IMR-90 (cell line): Measurements from ENCODE around the gene CPAMD8. TPM values are rescaled to one million over a fixed set of nuclear protein-coding genes. Genes with fewer than 3 reads are reported as not detected.

Experiments
- ATAC-seq: fragments of 200-7000 bp; cut with Tn5 transposase; 2 replicates; pipeline ENCODE4 v1.9.1; 2020; ENCODE audit warnings: low read depth, mild to moderate bottlenecking, moderate library complexity
- BruUV-seq: library from RNA; stranded (reverse); fragments of 400-500 nt; replicated peaks from 2 replicates; lab custom pipeline; 2021; lab: Mats Ljungman, UMichigan
- CTCF ChIA-PET: fragments of 300-600 bp; formaldehyde crosslinking; extraction: SDS; loops from one replicate; lab custom pipeline; 2021; ENCODE audit warnings: antibody characterized with exemption; lab: Yijun Ruan, JAX
- POLR2A ChIA-PET: fragments of 300-600 bp; sonication (Branson Sonifier 250); formaldehyde crosslinking; loops from one replicate; lab custom pipeline; 2022; ENCODE audit warnings: antibody characterized with exemption; ENCODE audit not compliant: unreplicated experiment; lab: Charles Lee
- DNase-seq: peaks from one replicate; pipeline ENCODE4 v3.0.0; 2013
- H2AFZ ChIP-seq: replicated peaks from 2 replicates; pipeline ENCODE3; 2013; ENCODE audit warnings: low read length, mild to moderate bottlenecking; ENCODE audit not compliant: poor library complexity
- H2AK5ac ChIP-seq: 2 replicates; pipeline ENCODE4 v1.6.1; 2013; ENCODE audit warnings: low read depth, low read length, inconsistent platforms
- H2AK9ac ChIP-seq: replicated peaks from 2 replicates; pipeline ENCODE3; 2013; ENCODE audit warnings: mild to moderate bottlenecking, low read depth, low read length, moderate library complexity; ENCODE audit not compliant: poor library complexity
- H2BK120ac ChIP-seq: 2 replicates; pipeline ENCODE4 v1.6.1; 2013; ENCODE audit warnings: low read depth, low read length, inconsistent platforms
- H2BK15ac ChIP-seq: 3 replicates; pipeline ENCODE4 v1.6.1; 2013; ENCODE audit warnings: low read depth, low read length, inconsistent platforms
- H2BK20ac ChIP-seq: 2 replicates; pipeline ENCODE4 v1.6.1; 2013; ENCODE audit warnings: low read depth, mild to moderate bottlenecking, inconsistent platforms, low read length, moderate library complexity
- H2BK5ac ChIP-seq: 2 replicates; pipeline ENCODE4 v1.6.1; 2013; ENCODE audit warnings: mild to moderate bottlenecking, low read depth, low read length, inconsistent platforms; ENCODE audit not compliant: poor library complexity, severe bottlenecking
- H3K14ac ChIP-seq: replicated peaks from 2 replicates; pipeline ENCODE4 v1.6.1; 2013; ENCODE audit warnings: low read depth, low read length, inconsistent platforms
- H3K18ac ChIP-seq: 2 replicates; pipeline ENCODE4 v1.6.1; 2013; ENCODE audit warnings: low read depth, low read length, control low read depth
- H3K23ac ChIP-seq: 2 replicates; pipeline ENCODE4 v1.6.1; 2013; ENCODE audit warnings: low read depth, low read length, inconsistent platforms
- H3K27ac ChIP-seq: 2 replicates; pipeline ENCODE4 v1.5.1; 2013; ENCODE audit warnings: mild to moderate bottlenecking, control low read depth, low read length; ENCODE audit not compliant: insufficient read depth
- H3K27me3 ChIP-seq: 2 replicates; pipeline ENCODE4 v1.6.1; 2013; ENCODE audit warnings: low read length; ENCODE audit not compliant: control insufficient read depth, insufficient read depth
- H3K36me3 ChIP-seq: 2 replicates; pipeline ENCODE4 v1.6.1; 2013; ENCODE audit warnings: low read length, mixed read lengths; ENCODE audit not compliant: control insufficient read depth, insufficient read depth
- H3K4ac ChIP-seq: 2 replicates; pipeline ENCODE4 v1.6.1; 2013; ENCODE audit warnings: low read depth, low read length, inconsistent platforms
- H3K4me1 ChIP-seq: 2 replicates; pipeline ENCODE4 v1.6.1; 2013; ENCODE audit warnings: low read length, mixed read lengths; ENCODE audit not compliant: control insufficient read depth, insufficient read depth
- H3K4me2 ChIP-seq: 2 replicates; pipeline ENCODE4 v1.6.1; 2013; ENCODE audit warnings: low read depth, mild to moderate bottlenecking, control low read depth, low read length, moderate library complexity
- H3K4me3 ChIP-seq: 2 replicates; pipeline ENCODE4 v1.5.1; 2013; ENCODE audit warnings: low read depth, mild to moderate bottlenecking, control low read depth, low read length, moderate library complexity; ENCODE audit not compliant: insufficient read depth
- H3K56ac ChIP-seq: 2 replicates; pipeline ENCODE4 v1.6.1; 2013; ENCODE audit warnings: low read length, inconsistent platforms; ENCODE audit not compliant: insufficient read depth; ENCODE audit errors: extremely low read depth
- H3K79me1 ChIP-seq, 2 experiments: 2 replicates each; pipeline ENCODE4 v1.6.1; 2013; ENCODE audit warnings: low read length in 2 of 2, inconsistent platforms in 1 of 2, low read depth in 1 of 2
- H3K9ac ChIP-seq: 2 replicates; pipeline ENCODE4 v1.6.1; 2013; ENCODE audit warnings: low read depth, low read length, control low read depth
- H3K9me1 ChIP-seq: 2 replicates; pipeline ENCODE4 v1.6.1; 2013; ENCODE audit warnings: low read length, inconsistent platforms; ENCODE audit not compliant: insufficient read depth
- H3K9me3 ChIP-seq: 2 replicates; pipeline ENCODE4 v1.6.1; 2013; ENCODE audit warnings: low read length; ENCODE audit not compliant: control insufficient read depth, insufficient read depth
- H4K20me1 ChIP-seq: 2 replicates; pipeline ENCODE4 v1.6.1; 2013; ENCODE audit warnings: low read length, inconsistent platforms; ENCODE audit not compliant: insufficient read depth
- H4K5ac ChIP-seq: 2 replicates; pipeline ENCODE4 v1.6.1; 2013; ENCODE audit warnings: mild to moderate bottlenecking, low read depth, low read length, control low read depth
- H4K8ac ChIP-seq, 2 experiments: 2 replicates each; pipeline ENCODE4 v1.6.1; 2013; ENCODE audit warnings: low read depth in 2 of 2, low read length in 2 of 2, control low read depth in 1 of 2, inconsistent platforms in 1 of 2
- H4K91ac ChIP-seq: 2 replicates; pipeline ENCODE4 v1.6.1; 2013; ENCODE audit warnings: low read depth, low read length, inconsistent platforms; ENCODE audit not compliant: insufficient read depth
- BHLHE40 ChIP-seq: fragments of 150-350 bp; IDR thresholded peaks from 2 replicates; pipeline ENCODE4 v1.6.1; 2016; ENCODE audit warnings: mild to moderate bottlenecking, low read depth, low read length
- CEBPB ChIP-seq: IDR thresholded peaks from 2 replicates; pipeline ENCODE4 v1.6.1; 2012; ENCODE audit warnings: low read depth, low read length, improper control_type of control experiment
- CHD1 ChIP-seq: IDR thresholded peaks from 2 replicates; pipeline ENCODE4 v1.6.1; 2012; ENCODE audit warnings: low read depth, low read length, improper control_type of control experiment
- FOS ChIP-seq: fragments of 150-350 bp; IDR thresholded peaks from 2 replicates; pipeline ENCODE4 v1.6.1; 2016; ENCODE audit warnings: low read depth, low read length
- MAFK ChIP-seq: IDR thresholded peaks from 2 replicates; pipeline ENCODE4 v1.6.1; 2012; ENCODE audit warnings: low read depth, low read length, improper control_type of control experiment
- MAZ ChIP-seq: IDR thresholded peaks from 2 replicates; pipeline ENCODE4 v1.6.1; 2012; ENCODE audit warnings: low read depth, mild to moderate bottlenecking, low read length, improper control_type of control experiment, moderate library complexity, borderline replicate concordance
- MXI1 ChIP-seq: IDR thresholded peaks from 2 replicates; pipeline ENCODE4 v1.6.1; 2012; ENCODE audit warnings: low read depth, mild to moderate bottlenecking, low read length, moderate library complexity, borderline replicate concordance
- NFE2L2 ChIP-seq: fragments of 150-350 bp; IDR thresholded peaks from 2 replicates; pipeline ENCODE4 v1.6.1; 2016; ENCODE audit warnings: low read depth, mild to moderate bottlenecking, low read length
- POLR2A ChIP-seq: IDR thresholded peaks from 2 replicates; pipeline ENCODE4 v1.6.1; 2012; ENCODE audit warnings: mild to moderate bottlenecking, low read depth, low read length
- RAD21 ChIP-seq: IDR thresholded peaks from 2 replicates; pipeline ENCODE4 v1.6.1; 2012; ENCODE audit warnings: low read length, improper control_type of control experiment
- RCOR1 ChIP-seq: IDR thresholded peaks from 2 replicates; pipeline ENCODE4 v1.6.1; 2012; ENCODE audit warnings: mild to moderate bottlenecking, low read length, improper control_type of control experiment; ENCODE audit not compliant: insufficient replicate concordance
- RFX5 ChIP-seq: IDR thresholded peaks from 2 replicates; pipeline ENCODE4 v1.8.0; 2012; ENCODE audit warnings: low read depth, mild to moderate bottlenecking, low read length, moderate library complexity
- SMC3 ChIP-seq: fragments of 150-350 bp; IDR thresholded peaks from 2 replicates; pipeline ENCODE4 v1.6.1; 2016; ENCODE audit warnings: low read depth, mild to moderate bottlenecking, antibody characterized with exemption, low read length, moderate library complexity
- WGBS, 2 experiments: methylation state at CpG; one replicate each; pipeline versions ENCODE4 v1.1.5 to v1.1.7; 2013; ENCODE audit warnings: missing lambda C conversion rate in 2 of 2; ENCODE audit not compliant: insufficient read length in 1 of 2; ENCODE audit errors: extremely low coverage in 2 of 2; 5-methylcytosine and 5-hydroxymethylcytosine counted together
- dilution Hi-C: fragments of 300-500 bp; cut with HindIII; formaldehyde crosslinking; loops from one replicate; pipeline ENCODE4 v1.14.3; 2018; ENCODE audit warnings: low sequenced_read_pairs; ENCODE audit not compliant: unreplicated experiment
- in situ Hi-C: fragments of 300-500 bp; cut with MboI; formaldehyde crosslinking; loops from 3 replicates; pipeline ENCODE4 v1.14.3; 2019; ENCODE audit warnings: low sequenced_read_pairs, inconsistent platforms, mixed read lengths
- intact Hi-C: fragments of 100-400 bp; cut with micrococcal nuclease; formaldehyde crosslinking; loops from 2 replicates; pipeline ENCODE4 v1.10.0; 2022
- polyA plus RNA-seq, 3 experiments: library from polyadenylated mRNA; depleted of rRNA; stranded (reverse); fragments of >200 nt; gene quantifications; 2 replicates each; pipeline ENCODE4 v1.2.3, GENCODE V29; 2012; ENCODE audit warnings: low replicate concordance in 1 of 3
- total RNA-seq: library from RNA; depleted of rRNA; stranded (reverse); fragments of >200 nt; gene quantifications from 2 replicates; pipeline ENCODE4 v1.2.3, GENCODE V29; 2012
- TF ChIP-seq, protein P1 (sequence below): fragments of 150-350 bp; IDR thresholded peaks from 2 replicates; pipeline ENCODE4 v1.6.1; 2016; ENCODE audit warnings: low read depth, mild to moderate bottlenecking, low read length, moderate library complexity, borderline replicate concordance
- TF ChIP-seq, protein P2 (sequence below): fragments of 150-350 bp; IDR thresholded peaks from 2 replicates; pipeline ENCODE4 v1.6.1; 2017; ENCODE audit warnings: mild to moderate bottlenecking, antibody characterized with exemption, low read length, low read depth

The CPAMD8 gene
- total and polyA plus RNA-seq, 2 of the 4 experiments (the other 2 are of a cell fraction), result 0.36 to 0.79 TPM

DNA sequence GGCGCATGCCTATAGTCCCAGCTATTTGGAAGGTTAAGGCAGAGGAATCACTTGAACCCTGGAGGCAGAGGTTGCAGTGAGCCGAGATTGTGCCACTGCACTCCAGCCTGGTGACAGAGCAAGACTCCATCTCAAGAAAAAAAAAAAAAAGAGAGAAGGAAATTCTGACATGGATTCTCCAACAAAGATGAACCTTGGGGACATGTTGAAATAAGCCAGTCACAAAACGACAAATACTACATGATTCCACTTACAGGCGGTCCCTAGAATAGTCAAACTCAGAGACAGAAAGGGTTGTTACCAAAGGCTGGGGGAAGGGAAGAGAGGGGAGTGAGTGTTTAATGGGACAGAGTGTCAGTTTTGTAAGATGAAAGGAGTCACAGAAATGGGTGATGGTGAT, 71.4 kb downstream of the CPAMD8 start:
- no TSS peak for BruUV-seq
- no peak overlapping the region for H3K14ac ChIP-seq

More for the DNA sequence above, 71.4 kb downstream of the CPAMD8 start:
- Histone ChIP-seq H3K27ac (no peak overlapping the region), H2BK5ac (no peak overlapping the region), H3K79me1 (no peaks in the 10 kb centered on the region), H3K4me3 (no peak overlapping the region), H3K4me2 (no peak overlapping the region), H3K18ac (no peak overlapping the region), H4K20me1 (no peaks in the 10 kb centered on the region), H3K9me1 (no peaks in the 10 kb centered on the region), H4K91ac (no peak overlapping the region), H3K4me1 (no peaks in the 10 kb centered on the region), H2BK20ac (no peak overlapping the region), H3K9ac (no peak overlapping the region), H4K8ac (no peak overlapping the region), H3K23ac (no peak overlapping the region), H3K4ac (no peak overlapping the region), H2BK15ac (no peak overlapping the region), H3K36me3 (no peaks in the 10 kb centered on the region), H2AK5ac (no peak overlapping the region), H3K9me3 (no peaks in the 10 kb centered on the region), H3K27me3 (peaks cover 4% of the 10 kb centered on the region), H2AFZ (no peak overlapping the region), H2BK120ac (no peak overlapping the region), H4K5ac (no peak overlapping the region), H2AK9ac (no peak overlapping the region), H3K56ac (no peak overlapping the region)
- in situ Hi-C loops (no loop called here), intact Hi-C loops (no loop called here), dilution Hi-C loops (no loop called here)
- CTCF ChIA-PET, result no interaction called here
- no peak for DNase-seq
- POLR2A ChIA-PET, result no interaction called here
- TF ChIP-seq CEBPB, result no peak
- no peak for TF ChIP-seq POLR2A
- no peak for TF ChIP-seq RFX5
- TF ChIP-seq RCOR1, result no peak
- no peak for TF ChIP-seq MAZ
- no peak for TF ChIP-seq NFE2L2
- TF ChIP-seq, protein P1, sequence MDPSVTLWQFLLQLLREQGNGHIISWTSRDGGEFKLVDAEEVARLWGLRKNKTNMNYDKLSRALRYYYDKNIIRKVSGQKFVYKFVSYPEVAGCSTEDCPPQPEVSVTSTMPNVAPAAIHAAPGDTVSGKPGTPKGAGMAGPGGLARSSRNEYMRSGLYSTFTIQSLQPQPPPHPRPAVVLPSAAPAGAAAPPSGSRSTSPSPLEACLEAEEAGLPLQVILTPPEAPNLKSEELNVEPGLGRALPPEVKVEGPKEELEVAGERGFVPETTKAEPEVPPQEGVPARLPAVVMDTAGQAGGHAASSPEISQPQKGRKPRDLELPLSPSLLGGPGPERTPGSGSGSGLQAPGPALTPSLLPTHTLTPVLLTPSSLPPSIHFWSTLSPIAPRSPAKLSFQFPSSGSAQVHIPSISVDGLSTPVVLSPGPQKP, result no peak
- TF ChIP-seq SMC3, result no peak
- TF ChIP-seq RAD21, result no peak
- TF ChIP-seq BHLHE40, result no peak
- TF ChIP-seq MAFK, result no peak
- TF ChIP-seq MXI1, result no peak
- TF ChIP-seq FOS, result no peak
- no peak for TF ChIP-seq CHD1
- TF ChIP-seq, protein P2, sequence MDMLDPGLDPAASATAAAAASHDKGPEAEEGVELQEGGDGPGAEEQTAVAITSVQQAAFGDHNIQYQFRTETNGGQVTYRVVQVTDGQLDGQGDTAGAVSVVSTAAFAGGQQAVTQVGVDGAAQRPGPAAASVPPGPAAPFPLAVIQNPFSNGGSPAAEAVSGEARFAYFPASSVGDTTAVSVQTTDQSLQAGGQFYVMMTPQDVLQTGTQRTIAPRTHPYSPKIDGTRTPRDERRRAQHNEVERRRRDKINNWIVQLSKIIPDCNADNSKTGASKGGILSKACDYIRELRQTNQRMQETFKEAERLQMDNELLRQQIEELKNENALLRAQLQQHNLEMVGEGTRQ, result no peak
- WGBS, 2 experiments, result no CpG with 5 or more reads among the region's 4 CpGs
- ATAC-seq, result no peak
